HG02759 (cell line): ENCODE measurements around the gene MAGI1.

Experiments
- ATAC-seq: cut with Tn5 transposase; IDR thresholded peaks from one replicate; pipeline ENCODE4 v1.9.1; 2021; ENCODE audit warnings: mild to moderate bottlenecking, moderate library complexity; ENCODE audit not compliant: unreplicated experiment

The MAGI1 gene

DNA sequence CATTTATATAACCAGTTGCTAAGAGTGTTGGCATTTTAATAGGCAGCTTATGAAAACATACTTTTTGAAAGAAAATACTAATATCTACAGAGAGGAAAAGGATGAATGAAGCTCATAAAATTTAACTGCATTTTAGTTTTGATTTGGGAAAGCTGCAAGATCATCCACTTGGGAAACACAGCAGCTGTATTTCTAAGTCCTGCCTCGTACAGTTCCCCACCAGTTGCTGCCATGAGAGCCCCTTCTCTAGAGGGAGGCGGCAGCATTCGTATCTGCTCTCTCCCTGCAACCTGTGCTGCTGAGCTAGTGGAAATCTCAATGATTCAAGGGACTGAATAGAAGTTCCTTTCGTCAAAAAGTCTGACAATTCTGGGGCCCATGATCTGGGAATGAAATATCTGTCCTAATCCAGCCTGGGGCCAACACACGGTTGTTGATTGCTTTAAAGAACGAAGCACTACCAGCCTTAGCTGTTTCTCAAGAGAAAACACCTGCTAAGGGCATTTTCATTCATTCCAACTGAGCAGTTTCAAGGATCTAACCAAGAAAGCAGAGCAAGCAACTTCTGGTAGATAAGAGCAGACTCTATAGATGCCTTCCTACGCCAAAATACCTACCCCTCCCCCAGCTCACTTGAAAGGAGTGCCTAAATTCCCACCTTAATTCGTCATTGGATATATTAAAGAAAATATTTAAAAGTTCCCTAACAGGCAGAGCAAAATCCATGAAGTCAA, 223.7 kb downstream of the MAGI1 start:
- no peak for ATAC-seq

DNA sequence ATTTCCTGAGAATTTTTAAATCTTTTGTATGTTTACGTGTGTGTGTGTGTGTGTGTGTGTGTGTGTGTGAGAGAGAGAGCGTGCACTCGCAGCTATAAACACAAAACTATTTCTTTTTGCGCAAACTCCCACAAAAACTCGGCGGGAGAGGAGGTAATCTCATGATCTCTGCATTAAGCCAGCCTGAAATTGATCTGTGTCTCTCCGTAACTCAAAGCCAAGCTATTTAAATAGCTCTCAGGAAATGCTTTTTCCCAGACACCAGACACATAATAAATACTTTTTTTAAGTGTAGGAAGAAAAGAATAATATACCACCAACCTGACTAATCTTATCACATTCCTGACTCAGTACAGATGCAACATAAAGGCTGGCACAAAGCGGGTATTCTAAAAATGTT, 226.8 kb downstream of the MAGI1 start:
- ATAC-seq, result no peak

- ATAC-seq, result no peak
Measured at GRCh38 chr3:65811086-65811761, 227.5 kb downstream of the MAGI1 start.

DNA sequence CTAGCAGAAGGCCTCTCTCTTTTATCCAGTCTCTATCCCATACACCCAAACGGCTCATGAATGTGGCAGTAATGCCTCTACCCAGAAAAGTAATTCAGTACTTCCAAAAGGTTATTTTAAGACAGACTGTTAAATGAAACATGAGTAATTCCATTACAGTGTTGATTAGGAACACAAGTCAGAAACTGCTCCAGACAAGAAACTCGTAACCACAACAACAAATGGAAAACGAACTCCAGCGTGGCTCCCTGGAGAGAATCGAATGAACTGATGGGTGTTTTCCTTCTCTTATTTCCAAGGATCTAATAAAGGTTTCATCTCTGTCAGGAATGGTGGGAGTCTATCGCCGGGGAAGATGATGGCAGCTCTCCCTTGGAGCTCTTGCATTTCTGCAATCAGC, 228.4 kb downstream of the MAGI1 start:
- no peak for ATAC-seq

- ATAC-seq, result no peak
Measured at GRCh38 chr3:65809641-65810150, 229.0 kb downstream of the MAGI1 start.

DNA sequence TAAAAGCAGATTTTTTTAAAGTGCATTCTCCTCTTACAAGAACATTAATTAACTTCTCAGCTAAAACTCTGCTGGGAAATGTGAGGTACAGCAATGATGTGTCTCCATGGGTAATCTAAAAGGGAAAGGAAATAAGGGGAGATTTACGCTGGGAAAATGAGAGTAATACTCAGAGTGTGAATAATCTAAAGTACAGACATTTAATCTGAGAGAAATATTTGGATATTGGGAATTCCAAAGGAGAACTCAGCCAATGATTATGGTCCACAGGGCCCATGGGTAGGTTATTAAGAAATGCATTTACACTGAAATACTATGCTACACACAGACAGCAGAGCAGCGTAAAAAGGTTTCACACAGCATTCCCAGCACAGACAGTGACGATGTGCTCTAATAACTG, 229.9 kb downstream of the MAGI1 start:
- ATAC-seq, result no peak

DNA sequence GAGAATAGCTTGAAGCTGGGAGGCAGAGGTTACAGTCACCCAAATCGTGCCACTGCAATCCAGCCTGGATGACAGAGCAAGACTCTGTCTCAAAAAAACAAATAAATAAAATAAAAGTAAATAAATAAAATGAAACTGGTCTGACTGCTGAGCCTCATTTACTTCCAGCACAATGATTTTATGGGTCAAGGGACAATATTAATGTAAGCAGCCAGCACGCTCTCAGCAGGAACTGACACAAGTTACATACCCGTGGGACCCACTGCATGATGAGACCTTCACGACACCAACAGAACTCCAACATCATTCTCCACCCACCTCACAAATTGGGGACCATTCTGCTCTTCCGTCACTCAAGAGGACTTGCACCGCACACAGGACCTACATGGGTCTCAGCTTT, 230.3 kb downstream of the MAGI1 start:
- no peak for ATAC-seq

DNA sequence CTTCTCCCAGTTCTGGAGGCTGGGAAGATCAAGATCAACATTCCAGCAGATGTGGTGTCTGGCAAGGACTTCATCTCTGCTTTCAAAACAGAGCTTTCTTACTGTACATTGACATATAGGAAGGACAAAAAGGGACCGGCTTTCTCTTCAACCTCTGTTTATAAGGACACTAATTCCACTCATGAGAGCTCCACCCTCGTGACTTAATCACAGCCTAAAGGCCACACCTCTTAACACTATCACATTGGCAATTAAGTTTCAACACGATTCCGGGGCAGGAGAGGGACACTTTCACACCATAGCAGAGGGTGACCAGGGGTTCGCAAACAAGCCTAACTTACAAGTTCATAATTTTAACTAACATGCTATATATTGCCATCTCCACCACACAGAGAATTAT, 231.5 kb downstream of the MAGI1 start:
- no peak for ATAC-seq

GRCh38 chr3:65806600-65806999, 232.1 kb downstream of the MAGI1 start:
- ATAC-seq, result no peak

- ATAC-seq, result no peak
Measured at GRCh38 chr3:65796676-65797075, 242.0 kb downstream of the MAGI1 start.

GRCh38 chr3:65795166-65795565, 243.6 kb downstream of the MAGI1 start:
- no peak for ATAC-seq

- no peak for ATAC-seq
Measured at GRCh38 chr3:65793495-65794200, 245.1 kb downstream of the MAGI1 start.

DNA sequence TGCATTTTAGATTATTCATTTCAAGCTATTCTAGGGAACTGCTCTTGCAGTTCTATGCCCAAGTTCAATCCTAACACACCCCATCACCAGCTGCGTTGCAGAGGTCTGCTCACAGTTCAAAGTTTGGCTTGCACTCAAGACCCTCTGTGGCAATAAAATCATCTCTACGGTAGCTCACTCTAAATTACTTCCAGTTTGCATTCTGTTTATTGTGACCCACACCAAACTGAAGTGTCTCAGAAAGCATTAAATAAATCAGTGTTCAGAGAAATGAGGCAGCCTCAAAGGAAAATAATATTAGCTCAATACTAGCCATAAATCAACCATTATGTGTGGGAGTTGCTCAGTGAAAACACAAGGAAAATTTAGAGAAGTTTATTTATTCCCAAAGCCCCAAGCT, 250.3 kb downstream of the MAGI1 start:
- ATAC-seq, result no peak

GRCh38 chr3:65787827-65788226, 250.9 kb downstream of the MAGI1 start:
- no peak for ATAC-seq

DNA sequence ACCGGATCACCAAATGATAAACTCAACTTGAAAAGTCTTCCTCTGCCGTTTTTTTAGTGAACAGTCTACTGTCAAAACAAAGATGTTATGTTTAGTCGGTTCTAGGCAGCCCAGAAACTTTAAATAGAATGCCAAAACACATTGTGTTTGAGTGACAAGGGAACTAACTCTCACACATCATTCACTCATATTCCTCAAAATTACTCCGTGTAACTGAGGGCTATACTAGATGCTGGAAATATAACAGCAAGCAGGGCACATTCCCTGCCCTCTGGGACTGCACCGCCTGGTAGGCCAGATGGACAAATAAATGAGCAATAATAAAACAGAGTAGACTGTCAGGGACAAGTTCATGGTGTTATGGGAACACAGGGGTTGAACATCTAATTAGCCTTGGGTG, 251.4 kb downstream of the MAGI1 start:
- no peak for ATAC-seq

DNA sequence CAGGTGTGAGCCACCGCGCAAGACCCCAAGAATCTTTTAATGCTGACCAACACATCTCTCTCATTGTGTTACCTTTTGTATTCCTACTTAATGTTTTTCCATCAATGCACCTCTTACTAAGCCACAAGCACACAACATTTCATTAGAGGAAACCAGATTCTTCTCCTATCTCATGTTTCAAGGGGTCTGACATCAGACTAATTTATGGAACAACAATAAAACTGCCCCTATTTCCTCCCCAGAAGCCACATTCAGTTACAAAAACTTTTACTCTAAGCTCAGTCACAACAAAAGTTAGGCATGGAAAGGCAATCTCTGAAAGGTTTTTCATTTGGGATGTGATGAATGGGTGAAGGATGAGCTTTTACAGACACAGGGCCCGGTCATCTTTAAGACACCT, 251.8 kb downstream of the MAGI1 start:
- no peak for ATAC-seq

- ATAC-seq, result no peak
Measured at GRCh38 chr3:65785065-65785645, 253.6 kb downstream of the MAGI1 start.

- ATAC-seq, result no peak
Measured at GRCh38 chr3:65783117-65783516, 255.6 kb downstream of the MAGI1 start.

GRCh38 chr3:65781594-65781993, 257.1 kb downstream of the MAGI1 start:
- no peak for ATAC-seq

- no peak for ATAC-seq
Measured at GRCh38 chr3:65779390-65779789, 259.3 kb downstream of the MAGI1 start.

GRCh38 chr3:65778968-65779367, 259.8 kb downstream of the MAGI1 start:
- no peak for ATAC-seq
